Glomerular endothelial cell (primary cell): ENCODE data around the gene SUGP2. TPM values are rescaled to one million over a fixed set of nuclear protein-coding genes. Genes with fewer than 3 reads are reported as not detected.
"Not testable (repeated sequence)": the region's sequence is repeated elsewhere in the genome, so short reads cannot be mapped to it uniquely, and the experiment has no call there.

Experiments
- DNase-seq: peaks from one replicate; pipeline ENCODE4 v3.0.0-alpha.2; 2011; ENCODE audit warnings: low read depth, low spot score; ENCODE audit errors: extremely low read depth
- total RNA-seq: library from RNA; depleted of rRNA; stranded (reverse); fragments of >200 nt; gene quantifications from 2 replicates; pipeline ENCODE4 v1.2.3, GENCODE V29; 2015

Gene SUGP2
- total RNA-seq, 1 donor from 2014 or later = 38.9 TPM

GRCh38 chr19:18961767-18962620 lies 71.3 kb downstream of the SUGP2 start:
- no peak for DNase-seq

GRCh38 chr19:18960370-18960769 lies 72.9 kb downstream of the SUGP2 start:
- DNase-seq = no peak

GRCh38 chr19:18955042-18955441 lies 78.3 kb downstream of the SUGP2 start:
- no peak for DNase-seq

GRCh38 chr19:18954094-18954493 lies 79.2 kb downstream of the SUGP2 start:
- DNase-seq = no peak

GRCh38 chr19:18952364-18953003 lies 80.8 kb downstream of the SUGP2 start:
- DNase-seq = not testable (repeated sequence)

GRCh38 chr19:18951721-18952281 lies 81.5 kb downstream of the SUGP2 start:
- DNase-seq = no peak

- no peak for DNase-seq
Measured at GRCh38 chr19:18949858-18950257, 83.5 kb downstream of the SUGP2 start.

- DNase-seq = no peak
Measured at GRCh38 chr19:18948976-18949356, 84.4 kb downstream of the SUGP2 start.

- DNase-seq = no peak
Measured at GRCh38 chr19:18948075-18948975, 85.0 kb downstream of the SUGP2 start.

GRCh38 chr19:18946918-18947317 lies 86.4 kb downstream of the SUGP2 start:
- DNase-seq = no peak

- no peak for DNase-seq
Measured at GRCh38 chr19:18946335-18946734, 87.0 kb downstream of the SUGP2 start.

- DNase-seq = no peak
Measured at GRCh38 chr19:18945297-18945696, 88.0 kb downstream of the SUGP2 start.

- DNase-seq = no peak
Measured at GRCh38 chr19:18943465-18943864, 89.9 kb downstream of the SUGP2 start.

GRCh38 chr19:18942692-18943091 lies 90.6 kb downstream of the SUGP2 start:
- DNase-seq = no peak

GRCh38 chr19:18941628-18942354 lies 91.5 kb downstream of the SUGP2 start:
- no peak for DNase-seq

Other genes with a start within 250 kb of the SUGP2 start
- gene COMP, start 242.2 kb downstream of the SUGP2 start, total RNA-seq = not detected in 2 replicates
- gene UPF1, start 201.6 kb downstream of the SUGP2 start, total RNA-seq = 65.9 and 90.6 TPM in 2 replicates
- gene CERS1, start 137.4 kb downstream of the SUGP2 start, total RNA-seq = 10.9 and 12.3 TPM in 2 replicates
- 311 and 365 TPM in 2 replicates for gene COPE, start 114.1 kb downstream of the SUGP2 start, total RNA-seq
- 46.3 and 56.3 TPM in 2 replicates for gene DDX49, start 113.8 kb downstream of the SUGP2 start, total RNA-seq
- gene HOMER3, start 92.3 kb downstream of the SUGP2 start, total RNA-seq = 268 and 518 TPM in 2 replicates
- gene ARMC6, start 86 bp upstream of the SUGP2 start, total RNA-seq = 40.0 and 41.1 TPM in 2 replicates
- 6.1 and 6.8 TPM in 2 replicates for gene SLC25A42, start 30.5 kb upstream of the SUGP2 start, total RNA-seq
- gene TMEM161A, start 105.0 kb upstream of the SUGP2 start, total RNA-seq = 22.0 and 22.6 TPM in 2 replicates
- gene MEF2B, start 136.7 kb upstream of the SUGP2 start, total RNA-seq = not detected in 2 replicates
- gene BORCS8, start 158.6 kb upstream of the SUGP2 start, total RNA-seq = 20.7 and 29.3 TPM in 2 replicates
- gene RFXANK, start 158.7 kb upstream of the SUGP2 start, total RNA-seq = 89.3 and 109 TPM in 2 replicates
- 3.1 and 8.5 TPM in 2 replicates for gene NR2C2AP, start 169.9 kb upstream of the SUGP2 start, total RNA-seq
- gene NCAN, start 178.4 kb upstream of the SUGP2 start, total RNA-seq = not detected in 2 replicates
- not detected in 2 replicates for gene TM6SF2, start 239.8 kb upstream of the SUGP2 start, total RNA-seq